Mammary epithelial cell (primary cell): Measurements from ENCODE around the gene IGSF23.

ENCODE experiments used
- EZH2 ChIP-seq: IDR thresholded peaks from 2 replicates; pipeline ENCODE4 v1.6.1; 2012; ENCODE audit warnings: low read length, inconsistent platforms, borderline replicate concordance
- TF ChIP-seq, protein P1 (sequence below), 2 donors: IDR thresholded peaks in 1 of 2; conservative IDR thresholded peaks in 1 of 2; 2 replicates each; pipeline ENCODE4 v1.5.1; 2011 to 2012; ENCODE audit warnings: inconsistent platforms in 2 of 2, low read length in 2 of 2, mild to moderate bottlenecking in 2 of 2, control low read depth in 1 of 2, low read depth in 1 of 2; ENCODE audit not compliant: insufficient read depth in 1 of 2; ENCODE audit errors: extremely low read depth in 1 of 2

DNA sequence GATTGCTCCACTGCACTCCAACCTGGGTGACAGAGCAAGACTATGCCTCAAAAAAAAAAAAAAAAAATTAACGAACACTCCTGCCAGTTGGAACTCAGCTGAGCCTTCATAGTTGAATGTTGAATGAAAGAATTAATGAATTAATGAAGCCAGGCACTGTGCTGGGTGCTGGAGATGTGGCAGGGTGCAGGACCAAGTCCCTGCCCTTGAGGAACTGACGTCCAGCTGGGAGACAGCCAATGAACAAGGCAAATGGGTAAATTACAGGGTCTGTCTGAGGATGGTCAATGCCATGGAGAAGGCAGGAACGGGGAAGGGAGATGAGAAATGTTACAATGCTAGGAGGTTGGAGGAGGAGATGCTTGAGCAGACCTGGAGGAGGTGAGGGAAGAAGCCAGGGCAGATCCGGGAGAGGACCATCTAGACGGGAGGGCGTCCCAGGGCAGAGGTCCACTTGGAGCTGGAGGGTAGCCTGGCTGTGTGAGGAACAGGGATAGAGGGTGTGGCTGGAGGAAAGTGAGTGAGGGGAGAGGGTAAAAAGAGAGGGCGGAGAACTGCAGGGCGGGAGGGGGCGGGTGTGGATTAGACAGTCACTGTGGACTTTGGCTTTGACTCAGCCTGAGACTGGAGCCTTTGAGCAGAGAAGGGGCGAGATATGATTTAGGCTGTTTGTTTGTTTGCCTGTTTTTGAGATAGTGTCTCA, 16.8 kb upstream of the IGSF23 start:
- TF ChIP-seq, protein P1, sequence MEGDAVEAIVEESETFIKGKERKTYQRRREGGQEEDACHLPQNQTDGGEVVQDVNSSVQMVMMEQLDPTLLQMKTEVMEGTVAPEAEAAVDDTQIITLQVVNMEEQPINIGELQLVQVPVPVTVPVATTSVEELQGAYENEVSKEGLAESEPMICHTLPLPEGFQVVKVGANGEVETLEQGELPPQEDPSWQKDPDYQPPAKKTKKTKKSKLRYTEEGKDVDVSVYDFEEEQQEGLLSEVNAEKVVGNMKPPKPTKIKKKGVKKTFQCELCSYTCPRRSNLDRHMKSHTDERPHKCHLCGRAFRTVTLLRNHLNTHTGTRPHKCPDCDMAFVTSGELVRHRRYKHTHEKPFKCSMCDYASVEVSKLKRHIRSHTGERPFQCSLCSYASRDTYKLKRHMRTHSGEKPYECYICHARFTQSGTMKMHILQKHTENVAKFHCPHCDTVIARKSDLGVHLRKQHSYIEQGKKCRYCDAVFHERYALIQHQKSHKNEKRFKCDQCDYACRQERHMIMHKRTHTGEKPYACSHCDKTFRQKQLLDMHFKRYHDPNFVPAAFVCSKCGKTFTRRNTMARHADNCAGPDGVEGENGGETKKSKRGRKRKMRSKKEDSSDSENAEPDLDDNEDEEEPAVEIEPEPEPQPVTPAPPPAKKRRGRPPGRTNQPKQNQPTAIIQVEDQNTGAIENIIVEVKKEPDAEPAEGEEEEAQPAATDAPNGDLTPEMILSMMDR (conservative IDR thresholded peaks at IDR 0.05 in 1 of 2, IDR thresholded peaks at IDR 0.05 in 1 of 2; ENCODE audit: extremely low read depth in 1 of 2, insufficient read depth in 1 of 2, low read depth in 1 of 2, low read length in 2 of 2), result no peak
- no peak for TF ChIP-seq EZH2
